GM10266 (cell line): ENCODE data around the gene C16orf74.

Source experiments
- DNase-seq: peaks from one replicate; pipeline ENCODE4 v3.0.0; 2012; ENCODE audit errors: extremely low spot score
- TF ChIP-seq, protein P1 (sequence below): IDR thresholded peaks from 2 replicates; pipeline ENCODE4 v1.5.1; 2012; ENCODE audit warnings: mild to moderate bottlenecking, low read depth; ENCODE audit not compliant: control insufficient read depth, insufficient read depth; ENCODE audit errors: missing control alignments

C16orf74 gene

DNA sequence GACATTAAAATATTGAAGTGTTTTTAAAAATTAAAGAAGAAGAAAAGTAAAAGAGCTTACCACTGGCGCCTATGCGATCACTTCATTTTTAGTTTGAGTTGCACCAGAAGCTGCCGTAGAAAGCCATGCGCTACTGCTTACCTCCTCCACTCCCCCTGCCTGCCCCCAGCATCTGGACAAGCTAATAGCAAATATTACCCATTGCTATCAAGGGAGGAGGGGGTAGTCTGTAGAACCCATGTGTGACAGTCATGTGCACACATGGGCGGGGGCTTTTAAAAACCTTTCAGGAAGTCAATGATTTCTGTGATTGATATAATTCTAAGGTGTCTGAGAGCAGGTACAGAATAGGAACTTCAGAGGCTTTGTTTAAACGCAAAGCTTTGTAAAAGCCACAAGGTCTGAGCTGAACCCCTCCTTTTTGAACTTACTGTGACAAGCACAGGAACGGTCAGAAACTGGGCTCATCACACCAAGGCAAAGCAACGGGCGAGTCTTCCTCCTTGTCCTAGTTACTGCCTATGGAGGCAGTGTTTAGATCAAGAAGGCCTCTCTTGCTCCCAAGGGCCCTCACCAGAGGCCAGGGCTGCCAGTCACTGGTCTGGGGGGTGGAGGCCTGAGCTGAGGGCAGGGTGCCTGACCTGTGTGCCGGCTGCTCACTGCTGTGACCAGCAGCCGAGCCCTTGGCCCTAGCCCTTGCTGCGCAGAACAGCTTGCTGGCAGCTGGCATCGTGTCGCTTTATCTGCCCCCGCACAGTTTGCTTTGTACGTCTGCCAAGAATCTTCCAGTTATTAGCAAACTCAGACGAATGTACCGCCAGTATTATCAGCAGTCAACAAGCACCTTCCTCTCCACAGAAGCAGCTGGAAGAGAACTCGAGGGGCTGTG lies 77.1 kb downstream of the C16orf74 start:
- TF ChIP-seq, protein P1, sequence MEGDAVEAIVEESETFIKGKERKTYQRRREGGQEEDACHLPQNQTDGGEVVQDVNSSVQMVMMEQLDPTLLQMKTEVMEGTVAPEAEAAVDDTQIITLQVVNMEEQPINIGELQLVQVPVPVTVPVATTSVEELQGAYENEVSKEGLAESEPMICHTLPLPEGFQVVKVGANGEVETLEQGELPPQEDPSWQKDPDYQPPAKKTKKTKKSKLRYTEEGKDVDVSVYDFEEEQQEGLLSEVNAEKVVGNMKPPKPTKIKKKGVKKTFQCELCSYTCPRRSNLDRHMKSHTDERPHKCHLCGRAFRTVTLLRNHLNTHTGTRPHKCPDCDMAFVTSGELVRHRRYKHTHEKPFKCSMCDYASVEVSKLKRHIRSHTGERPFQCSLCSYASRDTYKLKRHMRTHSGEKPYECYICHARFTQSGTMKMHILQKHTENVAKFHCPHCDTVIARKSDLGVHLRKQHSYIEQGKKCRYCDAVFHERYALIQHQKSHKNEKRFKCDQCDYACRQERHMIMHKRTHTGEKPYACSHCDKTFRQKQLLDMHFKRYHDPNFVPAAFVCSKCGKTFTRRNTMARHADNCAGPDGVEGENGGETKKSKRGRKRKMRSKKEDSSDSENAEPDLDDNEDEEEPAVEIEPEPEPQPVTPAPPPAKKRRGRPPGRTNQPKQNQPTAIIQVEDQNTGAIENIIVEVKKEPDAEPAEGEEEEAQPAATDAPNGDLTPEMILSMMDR = no peak
- no peak for DNase-seq

GRCh38 chr16:85670840-85671239 lies 80.1 kb downstream of the C16orf74 start:
- no peak for DNase-seq
- TF ChIP-seq, protein P1 = no peak

GRCh38 chr16:85668676-85669424 lies 82.0 kb downstream of the C16orf74 start:
- TF ChIP-seq, protein P1 = no peak
- no peak for DNase-seq

DNA sequence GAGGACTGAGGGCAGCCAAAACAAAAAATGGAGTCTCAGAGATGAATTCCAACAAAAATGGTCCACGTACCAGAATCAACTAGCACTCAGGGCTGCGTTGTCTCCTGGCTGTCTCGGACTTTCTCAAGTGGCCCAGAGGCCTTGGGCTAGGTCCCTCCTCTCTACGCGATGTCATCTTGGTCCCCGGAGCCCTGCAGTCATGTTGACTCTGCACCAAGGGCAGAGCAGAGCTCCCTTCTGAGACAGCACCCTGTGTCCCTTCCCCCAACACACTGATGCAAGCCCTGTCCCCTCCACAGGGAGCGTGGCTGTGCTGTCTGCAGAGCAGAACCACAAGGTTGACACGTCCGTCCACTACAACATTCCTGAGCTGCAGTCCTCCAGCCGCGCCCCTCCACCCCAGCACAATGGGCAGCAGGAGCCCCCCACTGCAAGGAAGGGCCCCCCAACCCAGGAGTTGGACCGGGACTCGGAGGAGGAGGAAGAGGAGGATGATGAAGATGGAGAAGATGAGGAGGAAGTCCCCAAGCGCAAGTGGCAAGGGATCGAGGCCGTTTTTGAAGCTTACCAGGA lies 83.0 kb downstream of the C16orf74 start:
- no peak for DNase-seq
- TF ChIP-seq, protein P1 = no peak

DNA sequence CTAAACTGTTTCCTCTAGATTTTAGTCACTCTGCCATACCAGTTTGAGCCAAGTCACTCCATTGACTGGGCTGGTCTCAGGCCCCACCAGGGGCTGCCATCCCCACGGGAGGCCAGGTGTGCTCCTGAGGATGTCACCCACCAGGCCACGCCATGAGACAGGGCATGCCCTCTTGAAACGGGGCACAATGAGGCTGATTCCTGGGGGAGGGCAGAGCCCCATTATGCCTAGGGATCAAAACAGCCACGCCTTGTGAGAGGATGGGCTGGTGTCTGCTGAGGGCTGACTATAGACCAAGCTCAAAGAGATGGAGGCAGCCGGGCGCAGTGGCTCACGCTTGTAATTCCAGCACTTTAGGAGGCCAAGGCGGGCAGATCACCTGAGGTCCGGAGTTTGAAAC lies 83.6 kb downstream of the C16orf74 start:
- no peak for DNase-seq
- TF ChIP-seq, protein P1 = no peak

DNA sequence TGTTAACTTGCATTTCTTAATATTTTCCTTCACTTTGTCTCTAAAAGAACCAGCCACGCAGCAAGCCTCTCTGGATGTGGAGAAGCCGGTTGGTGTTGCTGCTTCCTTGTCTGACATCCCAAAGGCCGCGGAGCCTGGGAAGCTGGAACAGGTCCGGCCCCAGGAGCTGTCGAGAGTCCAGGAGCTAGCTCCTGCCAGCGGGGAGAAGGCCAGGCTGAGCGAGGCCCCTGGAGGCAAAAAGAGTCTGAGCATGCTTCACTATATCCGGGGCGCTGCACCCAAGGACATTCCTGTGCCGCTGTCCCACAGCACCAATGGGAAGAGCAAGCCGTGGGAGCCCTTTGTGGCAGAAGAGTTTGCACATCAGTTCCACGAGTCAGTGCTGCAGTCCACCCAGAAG lies 85.0 kb downstream of the C16orf74 start:
- no peak for DNase-seq
- TF ChIP-seq, protein P1 = no peak
